ENCODE data around the gene PRPF39.
"Not testable (repeated sequence)": the region's sequence is repeated elsewhere in the genome, so short reads cannot be mapped to it uniquely, and the experiment has no call there.

PRPF39 gene

GRCh38 chr14:45135156-45135555 lies 51.2 kb downstream of the PRPF39 start:
- TF ChIP-seq CTCF (IDR thresholded peaks at IDR 0.05; ENCODE audit: low read depth, low read length) (no peak), MYC (IDR thresholded peaks at IDR 0.05; ENCODE audit: low read depth, low read length) (0 out of 2 replicates have a peak, but pooled peaks have one; percentile 13)
- H3K4me3 ChIP-seq (ENCODE audit: low read depth, low read length), result peak overlapping the region; percentile 96
- DNase-seq (ENCODE audit: low read depth), result peak; percentile 18

- DNase-seq (ENCODE audit: low read depth), result peak; percentile 98
- H3K4me3 ChIP-seq (ENCODE audit: low read depth, low read length), result peak within 1 kb of the TSS; percentile 96
- peak; percentile 76 for TF ChIP-seq POLR2A (IDR thresholded peaks at IDR 0.05; ENCODE audit: extremely low read depth, insufficient read length)
- 0 out of 2 replicates have a peak, but pooled peaks have one; percentile 45 for TF ChIP-seq MAX (IDR thresholded peaks at IDR 0.05; ENCODE audit: low read depth, low read length)
- TF ChIP-seq CTCF (IDR thresholded peaks at IDR 0.05; ENCODE audit: low read depth, low read length), result no peak
- no peak for TF ChIP-seq MYC (IDR thresholded peaks at IDR 0.05; ENCODE audit: low read depth, low read length)
These were observed 51.9 kb downstream of the PRPF39 start, which contains the start of gene FANCM for GRCh38 chr14:45135659-45136395. Gene FANCM (plus strand): TSS chr14:45135930. CDS start chr14:45136032, 102 bp downstream.

DNA sequence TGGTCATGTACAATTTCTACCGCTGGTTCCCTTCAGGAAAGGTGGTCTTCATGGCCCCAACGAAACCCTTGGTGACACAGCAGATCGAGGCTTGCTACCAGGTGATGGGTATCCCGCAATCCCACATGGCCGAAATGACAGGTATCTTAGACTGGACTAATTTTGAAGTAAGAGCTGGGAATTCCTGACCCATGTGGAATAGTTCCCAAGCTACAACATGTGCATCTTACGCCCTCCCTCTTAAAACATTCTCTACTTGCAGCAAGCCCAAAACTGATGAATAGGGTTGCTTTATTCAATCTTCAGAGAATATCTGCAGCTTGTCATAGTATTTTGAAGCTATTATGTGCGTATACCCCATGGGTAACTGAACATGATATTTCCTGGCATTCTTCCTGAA lies 52.5 kb downstream of the PRPF39 start:
- TF ChIP-seq POLR2A (IDR thresholded peaks at IDR 0.05; ENCODE audit: extremely low read depth, insufficient read length), result no peak
- TF ChIP-seq MAX (IDR thresholded peaks at IDR 0.05; ENCODE audit: low read depth, low read length), result no peak
- TF ChIP-seq MYC (IDR thresholded peaks at IDR 0.05; ENCODE audit: low read depth, low read length), result no peak
- no peak for TF ChIP-seq CTCF (IDR thresholded peaks at IDR 0.05; ENCODE audit: low read depth, low read length)
- H3K4me3 ChIP-seq (ENCODE audit: low read depth, low read length), result peak overlapping the region; percentile 96
- DNase-seq (ENCODE audit: low read depth), result no peak

DNA sequence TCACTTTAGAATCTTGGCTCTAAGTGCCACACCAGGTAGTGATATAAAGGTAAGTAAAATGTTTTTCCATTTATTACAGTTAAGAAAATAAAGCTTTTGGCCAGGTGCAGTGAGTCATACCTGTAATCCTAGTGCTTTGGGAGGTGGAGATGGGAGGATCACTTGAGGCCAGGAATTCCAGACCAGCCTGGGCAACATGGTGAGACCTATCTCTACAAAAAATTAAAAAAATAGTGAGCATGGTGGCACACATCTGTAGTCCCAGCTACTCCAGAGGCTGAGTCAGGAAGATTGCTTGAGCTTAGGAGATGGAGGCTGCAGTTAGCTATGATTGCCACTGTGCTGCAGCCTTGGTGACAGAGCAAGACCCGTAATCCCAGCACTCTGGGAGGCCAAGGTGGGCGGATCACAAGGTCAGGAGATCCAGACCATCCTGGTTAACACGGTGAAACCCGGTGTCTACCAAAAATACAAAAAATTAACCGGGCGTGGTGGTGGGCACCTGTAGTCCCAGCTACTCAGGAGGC lies 56.8 kb downstream of the PRPF39 start:
- DNase-seq (ENCODE audit: low read depth), result no peak
- TF ChIP-seq MYC (IDR thresholded peaks at IDR 0.05; ENCODE audit: low read depth, low read length) (no peak), MAX (IDR thresholded peaks at IDR 0.05; ENCODE audit: low read depth, low read length) (no peak), CTCF (IDR thresholded peaks at IDR 0.05; ENCODE audit: low read depth, low read length) (no peak), POLR2A (IDR thresholded peaks at IDR 0.05; ENCODE audit: extremely low read depth, insufficient read length) (no peak)
- H3K4me3 ChIP-seq (ENCODE audit: low read depth, low read length), result no peak overlapping the region

DNA sequence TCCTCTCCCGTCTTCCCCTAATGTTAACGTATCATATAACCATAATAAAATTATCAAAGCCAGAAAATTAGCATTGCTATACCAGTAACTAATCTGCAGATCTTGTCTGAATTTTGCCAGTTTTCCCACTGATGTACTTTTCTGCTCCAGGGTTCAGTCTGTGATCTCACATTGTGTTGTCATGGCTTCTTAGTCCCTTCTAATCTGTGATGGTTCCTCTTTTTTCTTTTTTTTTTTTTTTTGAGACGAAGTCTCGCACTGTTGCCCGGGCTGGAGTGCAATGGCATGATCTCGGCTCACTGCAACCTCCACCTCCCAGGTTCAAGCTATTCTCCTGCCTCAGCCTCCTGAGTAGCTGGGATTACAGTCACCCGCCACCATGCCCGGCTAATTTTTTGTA lies 58.2 kb downstream of the PRPF39 start:
- H3K4me3 ChIP-seq (ENCODE audit: low read depth, low read length), result not testable (repeated sequence)
- peak; percentile 14 for DNase-seq (ENCODE audit: low read depth)

DNA sequence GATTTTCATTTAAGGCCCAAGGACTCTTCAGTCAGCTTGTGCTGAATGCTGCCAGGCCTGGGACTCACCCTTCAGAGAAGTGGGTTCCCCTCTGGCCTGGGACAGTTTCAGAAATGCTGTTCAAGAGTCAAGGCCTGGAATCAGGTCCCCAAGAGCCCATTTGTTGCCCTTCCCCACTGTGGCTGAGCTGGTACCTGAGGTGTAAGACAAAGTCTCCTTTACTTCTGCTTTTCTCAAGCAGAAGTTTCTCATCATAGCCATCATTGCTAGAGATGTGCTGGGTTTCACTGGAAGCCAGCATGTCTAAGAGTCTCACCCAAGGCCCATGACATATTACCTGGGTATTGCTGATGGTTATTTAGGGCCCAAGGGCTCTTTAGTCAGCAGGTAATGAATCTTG lies 60.7 kb downstream of the PRPF39 start:
- H3K4me3 ChIP-seq (ENCODE audit: low read depth, low read length), result no peak overlapping the region
- TF ChIP-seq POLR2A (IDR thresholded peaks at IDR 0.05; ENCODE audit: extremely low read depth, insufficient read length) (no peak), MYC (IDR thresholded peaks at IDR 0.05; ENCODE audit: low read depth, low read length) (no peak), MAX (IDR thresholded peaks at IDR 0.05; ENCODE audit: low read depth, low read length) (no peak), CTCF (IDR thresholded peaks at IDR 0.05; ENCODE audit: low read depth, low read length) (no peak)
- DNase-seq (ENCODE audit: low read depth), result no peak

Data from NB4 (cell line).